GM12874 (cell line): ENCODE data around the gene LCN10.

Source experiments
- CTCF ChIP-seq: IDR thresholded peaks from 2 replicates; pipeline ENCODE4 v1.5.1; 2011; ENCODE audit warnings: low read depth, mild to moderate bottlenecking, control low read depth, low read length, moderate library complexity; ENCODE audit not compliant: insufficient read depth

Gene LCN10

GRCh38 chr9:136740069-136740468 is 2.7 kb downstream of the LCN10 start:
- no peak for TF ChIP-seq CTCF

GRCh38 chr9:136739509-136739908 is 3.2 kb downstream of the LCN10 start:
- no peak for TF ChIP-seq CTCF

- TF ChIP-seq CTCF: no peak
These were observed 3.8 kb downstream of the LCN10 start for GRCh38 chr9:136738960-136739359.

- no peak for TF ChIP-seq CTCF
These were observed 6.8 kb downstream of the LCN10 start for GRCh38 chr9:136735812-136736480.

GRCh38 chr9:136734837-136735496 is 7.8 kb downstream of the LCN10 start:
- TF ChIP-seq CTCF: no peak

GRCh38 chr9:136733611-136734010 is 9.1 kb downstream of the LCN10 start:
- no peak for TF ChIP-seq CTCF

GRCh38 chr9:136732444-136733178 is 10.1 kb downstream of the LCN10 start:
- no peak for TF ChIP-seq CTCF
